Parathyroid adenoma (tissue), 2 donors: ENCODE data around the gene CDYL2.

Experiments
- H2AFZ ChIP-seq: fragments of 300-600 bp; sonication (generic); one replicate; pipeline ENCODE4 v1.7.0; 2017; ENCODE audit warnings: antibody characterized with exemption, mild to moderate bottlenecking
- H3K27ac ChIP-seq: fragments of 300-600 bp; sonication (generic); one replicate; pipeline ENCODE4 v1.7.0; 2017
- H3K27me3 ChIP-seq: fragments of 300-600 bp; sonication (generic); one replicate; pipeline ENCODE4 v1.7.0; 2017; ENCODE audit warnings: low read length; ENCODE audit not compliant: control insufficient read depth, insufficient read depth
- H3K36me3 ChIP-seq: fragments of 300-600 bp; sonication (generic); one replicate; pipeline ENCODE4 v1.7.0; 2017; ENCODE audit warnings: low read length; ENCODE audit not compliant: control insufficient read depth, insufficient read depth
- H3K4me1 ChIP-seq: fragments of 300-600 bp; sonication (generic); one replicate; pipeline ENCODE4 v1.7.0; 2017; ENCODE audit warnings: control low read depth
- H3K4me2 ChIP-seq: fragments of 300-600 bp; sonication (generic); one replicate; pipeline ENCODE4 v1.7.0; 2017; ENCODE audit warnings: low read length
- H3K4me3 ChIP-seq: fragments of 300-600 bp; sonication (generic); one replicate; pipeline ENCODE4 v1.7.0; 2017; ENCODE audit warnings: low read depth, low read length
- H3K79me2 ChIP-seq: fragments of 300-600 bp; sonication (generic); one replicate; pipeline ENCODE4 v1.7.0; 2017; ENCODE audit warnings: control low read depth
- H3K9ac ChIP-seq: fragments of 300-600 bp; sonication (generic); one replicate; pipeline ENCODE4 v1.7.0; 2017; ENCODE audit warnings: mild to moderate bottlenecking
- H3K9me3 ChIP-seq: fragments of 300-600 bp; sonication (generic); one replicate; pipeline ENCODE4 v1.7.0; 2017; ENCODE audit warnings: low read length; ENCODE audit not compliant: control insufficient read depth
- TF ChIP-seq, protein P1 (sequence below): fragments of 300-600 bp; sonication (generic); IDR thresholded peaks from one replicate; pipeline ENCODE4 v1.7.0; 2017; ENCODE audit warnings: antibody characterized with exemption, mild to moderate bottlenecking
- donor health status: primary hyperparathyroidism.

The CDYL2 gene

DNA sequence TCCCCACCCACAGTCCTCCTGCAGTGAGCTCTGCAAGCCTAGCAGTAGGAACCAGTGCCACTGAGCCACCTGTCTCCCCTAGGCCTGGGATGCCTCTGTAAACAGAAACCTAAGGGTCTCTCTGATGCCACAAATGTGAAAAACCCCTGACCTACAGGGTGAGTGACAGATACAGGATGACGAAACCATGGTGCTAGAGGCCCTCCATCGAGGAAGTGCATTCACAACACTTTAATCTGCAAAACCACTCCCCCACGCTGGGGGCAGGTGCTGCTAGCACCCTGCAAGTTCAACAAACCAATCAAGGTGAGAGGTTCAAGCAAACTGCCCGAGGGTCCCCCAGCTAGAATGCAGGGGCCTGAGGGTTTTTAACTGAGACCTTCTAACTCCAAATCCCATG lies 59.5 kb downstream of the CDYL2 start:
- TF ChIP-seq, protein P1, sequence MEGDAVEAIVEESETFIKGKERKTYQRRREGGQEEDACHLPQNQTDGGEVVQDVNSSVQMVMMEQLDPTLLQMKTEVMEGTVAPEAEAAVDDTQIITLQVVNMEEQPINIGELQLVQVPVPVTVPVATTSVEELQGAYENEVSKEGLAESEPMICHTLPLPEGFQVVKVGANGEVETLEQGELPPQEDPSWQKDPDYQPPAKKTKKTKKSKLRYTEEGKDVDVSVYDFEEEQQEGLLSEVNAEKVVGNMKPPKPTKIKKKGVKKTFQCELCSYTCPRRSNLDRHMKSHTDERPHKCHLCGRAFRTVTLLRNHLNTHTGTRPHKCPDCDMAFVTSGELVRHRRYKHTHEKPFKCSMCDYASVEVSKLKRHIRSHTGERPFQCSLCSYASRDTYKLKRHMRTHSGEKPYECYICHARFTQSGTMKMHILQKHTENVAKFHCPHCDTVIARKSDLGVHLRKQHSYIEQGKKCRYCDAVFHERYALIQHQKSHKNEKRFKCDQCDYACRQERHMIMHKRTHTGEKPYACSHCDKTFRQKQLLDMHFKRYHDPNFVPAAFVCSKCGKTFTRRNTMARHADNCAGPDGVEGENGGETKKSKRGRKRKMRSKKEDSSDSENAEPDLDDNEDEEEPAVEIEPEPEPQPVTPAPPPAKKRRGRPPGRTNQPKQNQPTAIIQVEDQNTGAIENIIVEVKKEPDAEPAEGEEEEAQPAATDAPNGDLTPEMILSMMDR: no peak
- Histone ChIP-seq H3K27ac (no peak overlapping the region), H3K79me2 (no peaks in the 10 kb centered on the region), H3K4me1 (no peaks in the 10 kb centered on the region), H3K4me3 (no peak overlapping the region), H3K27me3 (no peaks in the 10 kb centered on the region), H3K9ac (no peak overlapping the region), H3K4me2 (no peak overlapping the region), H2AFZ (no peak overlapping the region), H3K36me3 (no peaks in the 10 kb centered on the region), H3K9me3 (no peaks in the 10 kb centered on the region)

DNA sequence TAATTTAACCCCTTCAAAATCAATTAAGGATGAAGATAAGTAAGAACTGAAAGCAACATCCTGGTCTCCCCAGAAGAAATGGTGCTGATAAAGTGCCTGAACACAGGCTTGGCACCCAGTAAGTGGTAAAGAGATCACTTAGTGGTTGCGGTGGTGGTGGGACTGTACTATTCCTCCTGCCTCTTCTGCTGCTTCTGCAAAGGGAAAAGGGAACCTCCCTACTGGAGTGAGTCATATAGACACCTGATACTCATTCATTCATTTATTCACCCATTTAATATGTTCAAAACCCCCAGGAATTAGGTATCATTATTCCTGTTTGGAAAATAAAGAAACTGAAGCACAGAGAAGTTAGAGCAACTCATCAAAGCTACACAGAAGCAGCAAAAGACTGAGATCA lies 60.6 kb downstream of the CDYL2 start:
- Histone ChIP-seq H3K9me3 (no peaks in the 10 kb centered on the region), H3K4me2 (no peak overlapping the region), H2AFZ (no peak overlapping the region), H3K4me3 (no peak overlapping the region), H3K36me3 (no peaks in the 10 kb centered on the region), H3K27ac (no peak overlapping the region), H3K27me3 (no peaks in the 10 kb centered on the region), H3K79me2 (no peaks in the 10 kb centered on the region), H3K4me1 (no peaks in the 10 kb centered on the region), H3K9ac (no peak overlapping the region)
- TF ChIP-seq, protein P1: no peak

DNA sequence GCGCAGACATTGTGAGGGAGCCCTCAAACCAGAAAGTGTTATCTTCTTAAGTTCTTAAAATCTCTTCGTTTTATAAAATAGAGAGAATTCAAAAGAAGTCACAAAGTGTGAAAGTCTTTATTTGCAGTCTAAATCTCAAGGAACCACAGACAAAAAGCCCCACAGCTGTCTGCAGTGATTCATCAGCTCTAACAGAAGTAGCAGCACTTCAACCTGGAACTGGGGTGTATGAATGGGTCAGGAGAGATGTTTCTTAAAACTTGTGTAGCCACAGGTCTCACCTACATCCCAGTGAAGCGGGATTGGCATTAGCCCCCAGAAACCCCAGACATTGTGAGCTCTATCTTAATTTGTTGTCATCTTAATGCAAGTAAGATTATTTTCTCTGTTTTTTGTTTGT lies 61.1 kb downstream of the CDYL2 start:
- H3K9me3 ChIP-seq: no peaks in the 10 kb centered on the region
- H2AFZ ChIP-seq: no peak overlapping the region
- no peaks in the 10 kb centered on the region for H3K4me1 ChIP-seq
- no peak overlapping the region for H3K9ac ChIP-seq
- H3K79me2 ChIP-seq: no peaks in the 10 kb centered on the region
- no peak overlapping the region for H3K4me3 ChIP-seq
- TF ChIP-seq, protein P1: no peak
- H3K4me2 ChIP-seq: no peak overlapping the region
- H3K27me3 ChIP-seq: no peaks in the 10 kb centered on the region
- H3K36me3 ChIP-seq: no peaks in the 10 kb centered on the region
- no peak overlapping the region for H3K27ac ChIP-seq

DNA sequence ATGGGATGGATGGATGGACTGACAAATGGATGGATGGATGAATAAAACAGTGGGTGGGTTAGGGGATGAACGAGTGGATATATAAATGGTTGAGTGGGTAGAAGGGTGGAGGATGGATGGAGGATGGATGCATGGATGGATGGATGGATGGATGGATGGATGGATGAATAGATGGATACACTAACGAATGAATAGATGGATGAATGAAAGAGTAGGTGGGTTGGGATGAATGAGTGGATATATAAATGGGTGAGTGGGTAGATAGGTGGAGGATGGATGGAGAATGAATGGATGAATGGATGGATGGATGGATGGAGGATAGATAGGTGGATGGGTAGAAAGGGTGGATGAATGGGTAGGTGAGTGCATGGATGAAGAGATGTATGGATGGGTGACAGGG lies 62.1 kb downstream of the CDYL2 start:
- Histone ChIP-seq H3K36me3 (no peaks in the 10 kb centered on the region), H2AFZ (no peak overlapping the region), H3K4me2 (no peak overlapping the region), H3K9ac (no peak overlapping the region), H3K4me3 (no peak overlapping the region), H3K9me3 (no peaks in the 10 kb centered on the region), H3K27ac (no peak overlapping the region), H3K27me3 (no peaks in the 10 kb centered on the region), H3K4me1 (no peaks in the 10 kb centered on the region), H3K79me2 (no peaks in the 10 kb centered on the region)
- TF ChIP-seq, protein P1: no peak

DNA sequence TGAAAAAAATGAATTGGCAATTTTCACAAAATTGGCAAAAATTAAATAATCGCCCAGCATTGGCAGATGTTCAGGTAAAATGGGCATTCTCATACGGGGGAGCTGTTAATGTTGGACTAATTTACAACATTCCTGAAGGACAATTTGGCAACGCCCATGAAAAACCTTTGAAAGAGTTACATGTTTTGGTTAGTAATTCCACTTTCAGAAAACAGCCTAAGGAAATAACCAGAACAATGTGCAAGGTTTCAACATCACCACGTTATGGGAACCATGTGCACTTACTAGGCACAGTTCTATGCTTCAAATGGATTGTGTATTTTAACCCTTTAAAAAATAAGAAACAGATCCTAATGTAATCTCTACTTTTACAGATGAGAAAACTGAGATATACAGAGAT lies 62.7 kb downstream of the CDYL2 start:
- H3K79me2 ChIP-seq: no peaks in the 10 kb centered on the region
- H3K27me3 ChIP-seq: no peaks in the 10 kb centered on the region
- H3K9me3 ChIP-seq: no peaks in the 10 kb centered on the region
- no peaks in the 10 kb centered on the region for H3K4me1 ChIP-seq
- H3K9ac ChIP-seq: no peak overlapping the region
- TF ChIP-seq, protein P1: no peak
- no peak overlapping the region for H3K4me2 ChIP-seq
- no peak overlapping the region for H3K4me3 ChIP-seq
- H3K36me3 ChIP-seq: no peaks in the 10 kb centered on the region
- no peak overlapping the region for H2AFZ ChIP-seq
- no peak overlapping the region for H3K27ac ChIP-seq
